Activated CD4-positive, alpha-beta T cell treated with anti-CD3 and anti-CD28 coated beads, Interleukin-2, amount 10 ng/mL, durations not matched to agents 24 days and 14 days (primary cell): ENCODE results near the gene AGBL1. TPM values are rescaled to one million over a fixed set of nuclear protein-coding genes. Genes with fewer than 3 reads are reported as not detected.

Source experiments
- DNase-seq: peaks from one replicate; pipeline ENCODE4 v3.0.0; 2022
- H3K27ac Mint-ChIP-seq: one replicate; pipeline ENCODE4 v1.8.0; 2022; ENCODE audit warnings: mild to moderate bottlenecking, mixed read lengths
- H3K27me3 Mint-ChIP-seq: one replicate; pipeline ENCODE4 v1.8.0; 2022; ENCODE audit warnings: mixed read lengths
- H3K36me3 Mint-ChIP-seq: one replicate; pipeline ENCODE4 v1.8.0; 2022; ENCODE audit warnings: low read depth, mild to moderate bottlenecking, mixed read lengths
- H3K4me1 Mint-ChIP-seq: one replicate; pipeline ENCODE4 v1.8.0; 2021; ENCODE audit warnings: mixed read lengths
- H3K4me3 Mint-ChIP-seq: one replicate; pipeline ENCODE4 v1.8.0; 2022; ENCODE audit warnings: mild to moderate bottlenecking, moderate library complexity, mixed read lengths
- H3K9me3 Mint-ChIP-seq: one replicate; pipeline ENCODE4 v1.8.0; 2021; ENCODE audit warnings: mixed read lengths
- intact Hi-C: fragments of 100-400 bp; cut with micrococcal nuclease; formaldehyde crosslinking; loops from one replicate; pipeline ENCODE4 v1.15.1; 2023
- total RNA-seq: library from RNA; stranded (reverse); gene quantifications from 2 replicates; pipeline ENCODE4 v1.2.3, GENCODE V29; 2022

Gene AGBL1
- total RNA-seq, 1 donor from 2014 or later: not detected

DNA sequence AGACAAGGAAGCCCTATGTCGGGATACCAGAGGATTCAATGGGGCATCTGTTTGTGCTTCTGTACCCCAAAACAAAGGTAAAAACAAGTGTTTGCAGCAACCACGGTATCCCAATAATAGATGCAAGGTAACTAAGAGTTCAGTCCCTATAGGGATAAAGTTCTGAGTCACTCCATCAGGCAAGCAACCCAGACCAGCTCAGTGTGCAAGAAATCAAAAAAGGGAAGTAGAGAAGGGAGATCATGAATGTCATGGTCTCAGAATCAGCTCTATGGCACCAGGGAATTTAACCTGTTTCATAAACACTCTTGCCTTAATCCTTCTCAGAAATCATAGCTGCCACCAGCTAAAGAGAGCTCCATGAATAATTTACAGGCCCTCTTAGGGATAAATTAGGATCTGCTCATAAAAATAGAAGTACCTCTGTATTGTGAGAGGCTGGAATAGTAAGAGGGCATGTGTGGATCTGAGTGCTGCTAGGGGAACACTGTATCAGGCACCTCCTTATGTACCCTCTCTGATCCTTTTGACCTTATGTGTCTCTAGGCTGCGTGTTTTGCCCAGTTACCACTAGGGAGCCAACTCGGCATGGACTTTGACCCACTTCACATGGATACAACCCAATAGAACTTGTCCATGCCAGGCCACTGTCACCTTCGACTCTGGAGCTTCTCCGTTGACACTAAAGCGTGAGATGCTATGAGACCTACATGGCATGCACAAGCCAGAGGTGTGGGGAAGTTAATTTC lies 754.6 kb downstream of the AGBL1 start:
- DNase-seq: no peak
- intact Hi-C loops: no loop called here
- Mint-ChIP-seq H3K4me3 (no peak overlapping the region), H3K27me3 (no peaks in the 10 kb centered on the region), H3K4me1 (no peaks in the 10 kb centered on the region), H3K9me3 (no peaks in the 10 kb centered on the region), H3K36me3 (no peaks in the 10 kb centered on the region), H3K27ac (no peak overlapping the region)

DNA sequence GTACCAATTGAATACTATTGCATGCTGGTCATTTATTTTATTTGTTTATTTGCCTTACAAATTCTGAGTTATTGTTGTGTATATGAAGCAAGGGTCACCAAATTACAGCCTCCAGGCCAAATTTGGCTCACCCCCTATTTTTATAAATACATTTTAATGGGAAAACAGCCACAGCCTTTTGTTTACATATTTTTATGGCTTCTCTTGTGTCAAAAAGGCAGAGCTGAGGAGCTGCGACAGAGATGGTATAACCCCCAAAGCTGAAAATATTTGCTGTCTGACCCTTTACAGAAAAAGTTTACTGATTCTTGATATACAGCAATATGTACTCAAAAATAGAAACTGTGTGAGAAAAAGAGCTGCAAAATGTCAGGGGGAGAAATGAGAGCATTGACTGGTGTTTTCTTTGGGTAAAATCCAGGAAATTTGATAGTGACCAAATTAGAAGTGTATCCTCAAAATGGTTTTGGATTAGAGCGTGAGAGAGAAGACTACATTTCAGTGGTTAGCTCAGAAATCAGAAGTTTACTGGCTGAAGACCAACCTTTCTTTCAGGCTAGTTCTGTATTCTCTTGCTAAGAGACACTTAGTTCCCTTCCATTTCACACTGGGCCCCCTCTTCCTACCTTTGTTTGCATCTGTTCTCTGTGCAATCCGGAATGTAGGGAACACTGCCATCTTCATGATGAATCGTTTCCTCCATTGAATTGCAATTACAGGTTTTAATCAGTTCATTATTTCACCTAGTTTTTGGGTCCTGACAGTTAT lies 757.8 kb downstream of the AGBL1 start:
- Mint-ChIP-seq H3K27me3 (no peaks in the 10 kb centered on the region), H3K36me3 (no peaks in the 10 kb centered on the region), H3K4me1 (no peaks in the 10 kb centered on the region), H3K27ac (no peak overlapping the region), H3K9me3 (no peaks in the 10 kb centered on the region), H3K4me3 (no peak overlapping the region)
- intact Hi-C loops: no loop called here
- no peak for DNase-seq

DNA sequence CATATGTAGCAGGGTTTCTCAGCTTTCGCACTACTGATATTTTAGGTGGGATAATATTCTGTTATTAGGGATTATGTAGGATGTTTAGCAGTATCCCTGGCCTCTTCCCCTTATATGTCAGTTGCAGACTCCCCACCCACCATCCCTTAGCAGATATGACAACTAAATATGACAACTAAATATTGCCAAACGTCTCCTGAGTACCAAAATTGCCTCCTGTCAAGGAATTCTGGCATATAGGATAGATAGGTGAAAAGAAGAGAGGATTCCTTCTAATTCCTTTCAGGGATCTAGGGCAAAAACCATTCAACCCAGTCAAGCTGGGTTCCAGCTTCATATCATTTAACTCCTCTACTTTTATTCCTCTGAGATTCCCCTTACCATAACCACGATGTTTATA lies 759.8 kb downstream of the AGBL1 start:
- Mint-ChIP-seq H3K36me3 (no peaks in the 10 kb centered on the region), H3K27me3 (no peaks in the 10 kb centered on the region)

DNA sequence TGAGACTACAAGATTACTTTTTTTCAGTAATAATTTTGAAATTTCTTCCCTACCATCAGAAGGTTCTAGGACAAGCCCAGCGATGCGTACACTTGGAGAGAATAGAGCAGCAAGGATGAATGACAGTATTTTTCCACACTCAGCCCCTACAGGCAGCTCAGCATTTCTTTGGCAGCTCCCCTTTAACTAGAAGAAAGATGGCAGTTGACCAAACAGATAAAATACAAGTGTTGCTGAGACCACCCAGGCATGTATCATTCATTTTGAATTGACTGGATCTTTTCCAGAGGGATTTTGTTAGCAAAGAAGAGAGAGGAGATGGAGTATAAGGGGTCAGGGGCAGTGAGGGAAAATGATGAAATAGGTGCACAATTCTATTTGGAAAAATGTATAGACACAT lies 761.3 kb downstream of the AGBL1 start:
- Mint-ChIP-seq H3K4me1 (no peaks in the 10 kb centered on the region), H3K27ac (no peak overlapping the region), H3K4me3 (no peak overlapping the region), H3K9me3 (no peaks in the 10 kb centered on the region), H3K36me3 (no peaks in the 10 kb centered on the region), H3K27me3 (no peaks in the 10 kb centered on the region)
- intact Hi-C loops: no loop called here
- no peak for DNase-seq

More for the DNA sequence above, 759.8 kb downstream of the AGBL1 start:
- DNase-seq: no peak
- Mint-ChIP-seq H3K4me3 (no peak overlapping the region), H3K9me3 (no peaks in the 10 kb centered on the region), H3K27ac (no peak overlapping the region), H3K4me1 (no peaks in the 10 kb centered on the region)
- intact Hi-C loops: no loop called here

DNA sequence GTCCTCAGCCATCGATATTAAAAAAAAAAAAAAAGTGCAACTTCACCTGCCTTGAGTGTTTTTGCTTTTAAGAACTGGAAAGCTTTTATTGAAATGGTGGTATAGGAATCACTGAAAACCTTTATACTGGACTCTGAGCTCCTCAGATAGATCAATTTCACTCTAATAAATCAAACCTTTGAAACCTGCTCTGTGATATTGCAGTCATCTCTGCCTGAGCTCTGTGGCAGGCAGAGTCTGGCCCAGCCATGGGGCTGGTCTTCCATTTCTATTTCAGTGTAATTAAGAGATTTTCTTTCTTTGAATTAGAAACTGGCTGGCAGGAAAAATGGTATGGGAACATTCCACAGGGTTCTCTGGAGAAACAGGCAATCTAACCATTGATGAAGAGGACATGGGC lies 762.5 kb downstream of the AGBL1 start:
- no peaks in the 10 kb centered on the region for H3K4me1 Mint-ChIP-seq
- no peak for DNase-seq
- no peak overlapping the region for H3K4me3 Mint-ChIP-seq
- H3K9me3 Mint-ChIP-seq: no peaks in the 10 kb centered on the region
- intact Hi-C loops: no loop called here
- H3K36me3 Mint-ChIP-seq: no peaks in the 10 kb centered on the region
- H3K27me3 Mint-ChIP-seq: no peaks in the 10 kb centered on the region
- no peak overlapping the region for H3K27ac Mint-ChIP-seq

DNA sequence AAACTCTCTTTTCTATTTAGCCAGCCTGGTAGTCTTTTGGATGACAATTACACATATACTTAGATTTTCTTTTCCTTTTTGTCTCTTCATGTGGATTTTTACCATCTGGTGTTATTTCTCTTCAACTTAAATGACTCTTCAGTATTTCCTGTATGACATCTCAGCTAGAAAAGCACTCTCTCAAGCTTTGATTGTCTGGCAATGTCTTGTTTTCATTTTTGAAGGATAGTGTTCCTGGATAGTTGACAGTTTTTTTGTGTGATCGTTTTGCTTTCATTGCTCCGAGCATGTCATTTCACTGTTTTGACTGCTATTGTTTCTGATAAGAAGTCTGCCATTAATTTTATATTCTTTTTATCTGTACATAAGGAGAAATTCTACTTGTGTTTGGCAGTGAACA lies 766.4 kb downstream of the AGBL1 start:
- Mint-ChIP-seq H3K9me3 (no peaks in the 10 kb centered on the region), H3K4me1 (no peaks in the 10 kb centered on the region), H3K27me3 (no peaks in the 10 kb centered on the region), H3K36me3 (no peaks in the 10 kb centered on the region), H3K4me3 (no peak overlapping the region), H3K27ac (no peak overlapping the region)
- no peak for DNase-seq
- intact Hi-C loops: no loop called here

DNA sequence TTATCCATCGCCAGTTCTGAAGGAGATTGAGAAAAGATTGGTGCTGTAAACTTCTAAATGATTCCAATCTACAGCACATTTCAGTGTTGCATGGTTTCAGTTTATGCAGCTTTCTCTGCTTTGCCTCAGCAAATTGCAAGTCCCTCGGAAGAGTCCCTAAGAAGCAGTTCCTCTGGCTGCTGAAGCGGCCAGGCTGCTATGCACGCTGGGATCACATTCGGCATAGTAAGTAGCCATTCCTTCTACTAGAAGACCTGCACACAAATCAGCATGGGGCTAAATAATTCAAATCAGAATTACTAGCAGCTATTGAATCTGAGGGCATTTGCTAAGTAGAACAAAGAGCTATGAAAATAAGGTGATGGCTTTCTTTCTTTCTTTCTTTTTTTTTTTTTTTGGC lies 769.5 kb downstream of the AGBL1 start:
- H3K27me3 Mint-ChIP-seq: no peaks in the 10 kb centered on the region
- intact Hi-C loops: no loop called here
- no peaks in the 10 kb centered on the region for H3K4me1 Mint-ChIP-seq
- no peak for DNase-seq
- no peaks in the 10 kb centered on the region for H3K36me3 Mint-ChIP-seq
- H3K27ac Mint-ChIP-seq: no peak overlapping the region
- H3K4me3 Mint-ChIP-seq: no peak overlapping the region
- no peaks in the 10 kb centered on the region for H3K9me3 Mint-ChIP-seq

DNA sequence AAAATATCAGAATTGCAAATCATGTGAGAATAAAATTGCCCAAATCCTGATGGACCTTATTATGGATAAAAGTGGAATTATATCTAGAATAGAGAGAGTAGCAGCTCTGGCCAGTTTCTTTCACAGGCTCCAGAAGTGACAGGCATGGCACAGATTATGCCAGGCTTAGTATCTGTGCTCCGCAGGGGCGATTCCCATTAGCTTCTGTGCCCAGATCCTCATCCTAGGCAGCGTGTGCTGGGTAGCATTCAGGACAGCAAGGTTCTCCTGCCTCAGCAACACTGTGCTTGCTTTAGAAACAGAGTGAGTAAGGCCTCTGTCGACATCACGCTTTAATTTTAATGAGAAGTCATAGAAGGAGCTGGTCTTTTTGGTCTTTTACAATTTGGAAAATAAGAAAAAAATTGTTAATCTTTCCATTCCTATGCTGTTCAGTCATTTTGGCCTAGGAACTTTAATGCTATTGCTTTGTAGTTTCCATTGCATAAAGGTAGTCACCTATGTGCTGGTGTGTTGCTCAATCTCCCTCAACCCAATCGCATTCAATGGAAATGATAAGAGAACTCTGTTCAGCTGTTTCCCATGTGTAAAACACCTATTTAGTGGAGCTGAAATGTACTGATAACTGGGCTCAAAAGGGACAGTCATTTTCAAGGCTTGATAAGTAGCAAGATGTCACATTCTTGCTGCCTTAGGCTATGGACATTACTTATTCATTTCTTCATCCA lies 770.1 kb downstream of the AGBL1 start:
- intact Hi-C loops: no loop called here
- Mint-ChIP-seq H3K9me3 (no peaks in the 10 kb centered on the region), H3K4me1 (no peaks in the 10 kb centered on the region), H3K4me3 (no peak overlapping the region), H3K36me3 (no peaks in the 10 kb centered on the region), H3K27ac (no peak overlapping the region), H3K27me3 (no peaks in the 10 kb centered on the region)
- DNase-seq: no peak

DNA sequence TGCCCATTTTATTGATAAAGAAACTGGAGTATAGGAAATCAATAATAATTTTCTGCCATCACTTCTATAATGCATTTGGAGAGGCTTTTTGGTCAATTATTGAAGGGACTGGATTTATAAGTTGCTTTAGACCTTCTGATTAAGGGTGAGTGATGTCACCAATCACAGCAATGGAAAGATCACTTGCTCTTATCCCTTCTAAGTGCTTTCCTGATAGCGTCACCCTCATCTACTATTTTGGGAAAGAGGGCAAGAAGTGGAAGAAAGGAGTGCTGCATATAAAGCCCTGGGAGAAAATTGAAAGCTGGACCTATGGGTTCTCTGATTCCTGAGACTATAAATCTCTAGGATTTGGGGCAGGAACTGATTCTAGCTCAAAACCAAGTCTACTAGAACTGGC lies 771.3 kb downstream of the AGBL1 start:
- Mint-ChIP-seq H3K4me1 (no peaks in the 10 kb centered on the region), H3K27ac (no peak overlapping the region), H3K36me3 (no peaks in the 10 kb centered on the region), H3K27me3 (no peaks in the 10 kb centered on the region), H3K4me3 (no peak overlapping the region), H3K9me3 (no peaks in the 10 kb centered on the region)
- no peak for DNase-seq
- intact Hi-C loops: no loop called here

DNA sequence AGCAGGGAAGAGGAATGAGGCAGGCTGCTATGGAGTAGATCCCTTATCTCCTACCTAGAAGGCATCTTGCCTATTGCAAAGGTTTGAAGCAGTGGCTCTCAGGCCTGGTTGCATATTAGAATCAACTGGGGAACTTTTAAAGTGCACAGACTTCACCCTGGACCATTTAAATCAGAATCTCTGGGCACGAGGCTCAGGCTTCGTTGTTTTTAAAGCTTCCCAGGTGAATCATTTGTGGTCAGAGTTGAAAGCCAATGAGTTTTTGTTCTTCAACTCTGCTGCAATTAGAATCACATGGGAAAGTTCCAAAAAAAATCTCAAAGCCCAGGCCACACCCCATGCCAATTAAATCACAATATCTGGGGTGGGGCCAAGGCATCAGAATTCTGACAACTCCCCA lies 773.1 kb downstream of the AGBL1 start:
- no peaks in the 10 kb centered on the region for H3K9me3 Mint-ChIP-seq
- H3K27me3 Mint-ChIP-seq: no peaks in the 10 kb centered on the region
- intact Hi-C loops: no loop called here
- no peaks in the 10 kb centered on the region for H3K4me1 Mint-ChIP-seq
- H3K4me3 Mint-ChIP-seq: no peak overlapping the region
- H3K27ac Mint-ChIP-seq: no peak overlapping the region
- H3K36me3 Mint-ChIP-seq: no peaks in the 10 kb centered on the region
- DNase-seq: no peak

DNA sequence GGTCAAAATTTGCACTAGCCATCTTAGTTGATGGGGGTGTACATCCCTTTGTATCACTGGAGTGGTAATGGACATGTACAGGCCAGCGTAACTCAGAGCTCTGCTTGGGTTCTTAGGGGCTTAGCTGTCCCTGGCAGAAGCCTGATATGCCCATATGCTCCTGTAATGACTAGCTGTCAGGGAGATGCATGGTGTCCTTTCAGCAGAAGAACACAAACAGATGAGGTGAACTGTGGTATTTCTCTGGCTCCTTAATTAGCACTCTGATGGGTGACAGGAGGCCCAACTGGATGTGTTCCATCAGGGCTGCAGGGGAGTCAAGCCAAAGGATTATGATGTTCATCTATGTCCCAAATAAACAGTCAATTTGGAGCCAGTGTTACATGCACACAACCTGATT lies 774.5 kb downstream of the AGBL1 start:
- Mint-ChIP-seq H3K4me1 (no peaks in the 10 kb centered on the region), H3K36me3 (no peaks in the 10 kb centered on the region)
- intact Hi-C loops: no loop called here

DNA sequence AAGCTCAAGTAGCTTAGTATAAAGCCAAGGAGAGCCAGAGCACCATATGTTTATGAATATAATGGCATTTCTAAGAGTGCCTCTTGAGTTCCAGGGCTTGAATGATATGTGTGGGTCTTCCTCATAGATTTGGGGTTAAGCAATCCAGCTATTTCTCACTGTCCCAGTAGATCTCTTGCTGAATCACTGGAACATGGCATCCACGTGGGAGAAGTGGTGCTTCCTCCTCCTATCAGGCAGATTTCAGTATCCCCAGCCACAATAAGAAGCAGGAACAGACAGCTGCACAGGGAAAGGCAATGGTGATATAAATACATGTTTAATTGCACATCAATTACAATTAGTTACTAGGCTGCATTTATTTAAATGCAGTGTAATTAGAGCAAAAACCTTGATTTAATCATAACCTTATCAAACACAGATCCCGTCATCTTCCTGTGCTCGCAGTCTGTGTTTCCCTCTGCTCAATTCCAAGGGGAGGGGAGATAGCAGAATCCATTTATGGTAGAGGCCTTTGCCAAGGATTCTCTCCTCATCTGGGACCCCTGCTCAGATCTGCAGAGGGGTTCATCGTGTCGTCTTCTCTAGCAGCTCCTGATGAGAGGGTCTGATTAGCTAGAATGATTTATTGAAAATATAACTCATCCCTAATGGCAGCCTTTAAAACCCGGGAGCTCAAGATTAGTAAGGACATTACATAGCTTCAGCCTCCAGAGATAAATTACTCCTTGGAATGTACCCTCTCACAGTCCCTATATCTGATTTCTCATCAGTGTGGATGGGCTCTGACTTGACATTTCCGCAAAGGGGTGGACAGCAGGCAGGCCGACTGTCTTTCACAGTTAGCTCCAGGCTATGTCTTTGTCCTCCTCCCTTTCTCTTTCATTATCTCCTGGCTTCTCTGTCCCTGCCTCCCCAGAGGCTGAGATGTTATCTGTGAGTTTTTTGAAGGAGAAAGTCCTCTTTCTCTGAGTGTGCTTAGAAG lies 775.9 kb downstream of the AGBL1 start:
- no peak overlapping the region for H3K4me3 Mint-ChIP-seq
- no peaks in the 10 kb centered on the region for H3K36me3 Mint-ChIP-seq
- H3K9me3 Mint-ChIP-seq: no peaks in the 10 kb centered on the region
- intact Hi-C loops: no loop called here
- no peak for DNase-seq
- no peak overlapping the region for H3K27ac Mint-ChIP-seq
- H3K4me1 Mint-ChIP-seq: no peaks in the 10 kb centered on the region
- no peaks in the 10 kb centered on the region for H3K27me3 Mint-ChIP-seq

More for the DNA sequence above, 774.5 kb downstream of the AGBL1 start:
- no peak overlapping the region for H3K4me3 Mint-ChIP-seq
- no peak for DNase-seq
- no peak overlapping the region for H3K27ac Mint-ChIP-seq
- no peaks in the 10 kb centered on the region for H3K9me3 Mint-ChIP-seq
- H3K27me3 Mint-ChIP-seq: no peaks in the 10 kb centered on the region

DNA sequence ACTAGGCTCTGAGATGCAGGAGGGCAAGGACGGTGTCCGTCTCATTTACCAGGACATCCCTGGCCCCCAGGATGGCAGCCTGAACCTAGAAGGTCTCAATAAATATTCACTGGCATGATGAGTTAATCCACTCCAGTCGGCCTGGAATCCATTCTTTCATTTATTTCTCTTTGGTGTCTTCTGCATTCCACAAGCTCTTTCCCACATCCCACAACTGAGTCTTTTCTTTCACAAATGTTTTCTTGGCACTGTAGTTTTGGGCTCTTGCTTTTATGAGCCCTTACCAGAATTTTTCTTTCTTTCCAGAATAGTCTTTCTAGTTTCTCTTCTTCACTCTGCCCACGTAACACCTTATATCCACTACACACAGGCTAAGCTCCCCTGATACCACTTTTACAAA lies 778.0 kb downstream of the AGBL1 start:
- Mint-ChIP-seq H3K9me3 (no peaks in the 10 kb centered on the region), H3K36me3 (no peaks in the 10 kb centered on the region), H3K4me3 (no peak overlapping the region), H3K27ac (no peak overlapping the region), H3K27me3 (no peaks in the 10 kb centered on the region), H3K4me1 (no peaks in the 10 kb centered on the region)
- intact Hi-C loops: no loop called here
- no peak for DNase-seq
